ENCODE data around the gene RASSF6.
"Not testable (repeated sequence)": the region's sequence is repeated elsewhere in the genome, so short reads cannot be mapped to it uniquely, and the experiment has no call there.

RASSF6 gene

DNA sequence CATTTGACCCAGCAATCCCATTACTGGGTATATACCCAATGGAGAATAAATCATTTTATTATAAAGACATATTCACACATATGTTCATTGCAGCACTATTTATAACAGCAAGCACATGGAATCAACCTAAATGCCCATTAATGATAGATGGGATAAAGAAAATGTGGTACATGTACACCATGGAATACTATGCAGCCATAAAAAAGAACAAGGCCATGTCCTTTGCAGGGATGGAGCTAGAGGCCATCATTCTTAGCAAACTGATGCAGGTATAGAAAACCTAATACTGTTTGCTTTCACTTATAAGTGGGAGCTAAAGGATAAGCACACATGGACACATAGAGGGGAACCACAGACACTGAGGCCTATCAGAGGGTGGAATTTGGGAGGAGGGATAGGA is 22.6 kb downstream of the RASSF6 start:
- H3K9me3 Mint-ChIP-seq = no peaks in the 10 kb centered on the region
- no peaks in the 10 kb centered on the region for H3K36me3 Mint-ChIP-seq
- H3K4me1 Mint-ChIP-seq = no peaks in the 10 kb centered on the region
- H3K27ac Mint-ChIP-seq = no peak overlapping the region
- H3K4me3 Mint-ChIP-seq = no peak overlapping the region
- no peaks in the 10 kb centered on the region for H3K27me3 Mint-ChIP-seq

- H3K9me3 Mint-ChIP-seq, H3K4me3 Mint-ChIP-seq, H3K27me3 Mint-ChIP-seq, H3K4me1 Mint-ChIP-seq, H3K36me3 Mint-ChIP-seq, H3K27ac Mint-ChIP-seq: not testable (repeated sequence)
Observed at GRCh38 chr4:73597183-73597582, 23.1 kb downstream of the RASSF6 start.

DNA sequence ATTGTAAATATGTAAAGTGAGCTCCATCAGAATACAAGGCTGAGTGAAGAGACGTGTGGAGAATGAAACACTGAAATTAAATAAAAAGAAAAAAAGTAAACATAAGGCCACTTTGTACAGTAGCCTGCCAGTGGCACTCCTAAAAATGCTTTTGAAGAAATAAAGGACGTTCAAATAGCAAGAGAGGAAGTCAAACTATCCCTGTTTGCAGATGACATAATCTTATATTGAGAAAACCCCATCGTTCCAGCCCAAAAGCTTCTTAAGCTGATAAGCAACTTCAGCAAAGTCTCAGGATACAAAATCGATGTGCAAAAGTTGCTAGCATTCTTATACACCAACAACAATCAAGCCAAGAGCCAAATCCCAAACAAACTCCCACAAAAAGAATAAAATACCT is 24.2 kb downstream of the RASSF6 start:
- Mint-ChIP-seq H3K4me3 (no peak overlapping the region), H3K27ac (no peak overlapping the region), H3K36me3 (no peaks in the 10 kb centered on the region), H3K27me3 (no peaks in the 10 kb centered on the region), H3K9me3 (no peaks in the 10 kb centered on the region), H3K4me1 (no peaks in the 10 kb centered on the region)

- H3K27me3 Mint-ChIP-seq = no peaks in the 10 kb centered on the region
- H3K36me3 Mint-ChIP-seq = no peaks in the 10 kb centered on the region
- H3K4me1 Mint-ChIP-seq = no peaks in the 10 kb centered on the region
- no peaks in the 10 kb centered on the region for H3K9me3 Mint-ChIP-seq
- no peak overlapping the region for H3K4me3 Mint-ChIP-seq
- H3K27ac Mint-ChIP-seq = no peak overlapping the region
Observed at GRCh38 chr4:73593631-73594241, 26.5 kb downstream of the RASSF6 start.

GRCh38 chr4:73589887-73590801 is 30.1 kb downstream of the RASSF6 start:
- Mint-ChIP-seq H3K27me3 (no peaks in the 10 kb centered on the region), H3K36me3 (no peaks in the 10 kb centered on the region), H3K9me3 (no peaks in the 10 kb centered on the region), H3K27ac (no peak overlapping the region), H3K4me1 (no peaks in the 10 kb centered on the region), H3K4me3 (no peak overlapping the region)

DNA sequence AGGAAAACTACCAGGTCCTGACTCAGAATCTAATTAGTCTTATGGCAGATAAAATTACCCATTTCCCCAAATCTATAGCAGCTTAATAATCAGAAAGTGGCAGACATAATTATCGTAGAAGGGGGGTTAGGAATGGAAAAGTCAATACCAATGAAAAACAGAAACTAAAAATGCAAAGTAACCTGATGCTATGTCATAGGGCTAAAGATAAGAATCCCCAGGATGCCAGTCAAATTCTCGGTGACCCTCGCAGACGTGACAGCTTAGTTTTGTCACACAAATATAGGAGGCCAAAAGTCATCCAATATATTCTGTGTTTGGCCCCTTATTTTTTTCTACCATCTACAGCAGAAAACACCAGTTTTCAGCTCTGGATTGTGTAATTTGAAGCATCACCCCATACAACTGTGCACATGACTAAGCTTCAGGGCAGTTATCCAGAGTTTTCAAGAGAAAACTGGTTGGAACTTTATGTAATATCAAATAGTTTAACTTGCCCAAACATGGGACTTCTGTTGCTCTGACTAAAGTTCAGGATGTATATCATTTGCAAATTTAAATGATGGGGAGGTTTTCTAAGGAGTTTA is 30.9 kb downstream of the RASSF6 start:
- Mint-ChIP-seq H3K36me3 (no peaks in the 10 kb centered on the region), H3K9me3 (no peaks in the 10 kb centered on the region), H3K27me3 (no peaks in the 10 kb centered on the region), H3K27ac (no peak overlapping the region), H3K4me3 (no peak overlapping the region), H3K4me1 (no peaks in the 10 kb centered on the region)

- no peaks in the 10 kb centered on the region for H3K4me1 Mint-ChIP-seq
- no peak overlapping the region for H3K4me3 Mint-ChIP-seq
- no peaks in the 10 kb centered on the region for H3K27me3 Mint-ChIP-seq
- no peaks in the 10 kb centered on the region for H3K36me3 Mint-ChIP-seq
- H3K9me3 Mint-ChIP-seq = no peaks in the 10 kb centered on the region
- no peak overlapping the region for H3K27ac Mint-ChIP-seq
Observed at GRCh38 chr4:73588613-73589012, 31.6 kb downstream of the RASSF6 start.

GRCh38 chr4:73586666-73587065 is 33.6 kb downstream of the RASSF6 start:
- H3K9me3 Mint-ChIP-seq = no peaks in the 10 kb centered on the region
- H3K27me3 Mint-ChIP-seq = no peaks in the 10 kb centered on the region
- no peaks in the 10 kb centered on the region for H3K36me3 Mint-ChIP-seq
- H3K4me1 Mint-ChIP-seq = no peaks in the 10 kb centered on the region
- H3K27ac Mint-ChIP-seq = no peak overlapping the region
- H3K4me3 Mint-ChIP-seq = no peak overlapping the region

- H3K9me3 Mint-ChIP-seq = no peaks in the 10 kb centered on the region
- no peaks in the 10 kb centered on the region for H3K4me1 Mint-ChIP-seq
- no peaks in the 10 kb centered on the region for H3K27me3 Mint-ChIP-seq
- H3K27ac Mint-ChIP-seq = no peak overlapping the region
- H3K36me3 Mint-ChIP-seq = no peaks in the 10 kb centered on the region
- H3K4me3 Mint-ChIP-seq = no peak overlapping the region
Observed at GRCh38 chr4:73586040-73586439, 34.2 kb downstream of the RASSF6 start.

- Mint-ChIP-seq H3K27ac (no peak overlapping the region), H3K9me3 (no peaks in the 10 kb centered on the region), H3K27me3 (no peaks in the 10 kb centered on the region), H3K4me3 (no peak overlapping the region), H3K4me1 (no peaks in the 10 kb centered on the region), H3K36me3 (no peaks in the 10 kb centered on the region)
Observed at GRCh38 chr4:73585345-73585744, 34.9 kb downstream of the RASSF6 start.

DNA sequence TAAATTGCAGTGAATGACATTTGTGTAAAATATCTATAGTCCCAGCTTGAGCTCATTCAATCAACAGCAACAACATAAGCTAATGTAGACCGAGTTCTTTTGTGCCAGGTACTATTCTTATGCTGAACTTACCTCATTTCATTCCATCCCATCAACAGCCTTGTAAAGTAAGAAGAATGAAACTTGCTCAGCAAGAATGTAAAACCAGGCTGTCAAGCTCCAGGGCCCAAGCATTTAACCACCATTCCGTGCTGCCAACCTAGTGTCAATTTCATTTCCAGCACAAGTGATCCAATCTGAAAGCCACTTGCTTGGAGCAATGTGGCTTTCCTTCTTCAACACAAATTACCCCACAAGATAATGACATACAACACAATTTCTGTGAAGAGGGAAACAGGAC is 36.6 kb downstream of the RASSF6 start:
- Mint-ChIP-seq H3K27me3 (no peaks in the 10 kb centered on the region), H3K9me3 (no peaks in the 10 kb centered on the region), H3K4me3 (no peak overlapping the region), H3K36me3 (no peaks in the 10 kb centered on the region), H3K27ac (no peak overlapping the region), H3K4me1 (no peaks in the 10 kb centered on the region)

GRCh38 chr4:73577371-73577770 is 42.9 kb downstream of the RASSF6 start:
- Mint-ChIP-seq H3K4me1 (no peaks in the 10 kb centered on the region), H3K36me3 (no peaks in the 10 kb centered on the region), H3K9me3 (peaks cover 6% of the 10 kb centered on the region), H3K4me3 (no peak overlapping the region), H3K27ac (no peak overlapping the region), H3K27me3 (no peaks in the 10 kb centered on the region)

DNA sequence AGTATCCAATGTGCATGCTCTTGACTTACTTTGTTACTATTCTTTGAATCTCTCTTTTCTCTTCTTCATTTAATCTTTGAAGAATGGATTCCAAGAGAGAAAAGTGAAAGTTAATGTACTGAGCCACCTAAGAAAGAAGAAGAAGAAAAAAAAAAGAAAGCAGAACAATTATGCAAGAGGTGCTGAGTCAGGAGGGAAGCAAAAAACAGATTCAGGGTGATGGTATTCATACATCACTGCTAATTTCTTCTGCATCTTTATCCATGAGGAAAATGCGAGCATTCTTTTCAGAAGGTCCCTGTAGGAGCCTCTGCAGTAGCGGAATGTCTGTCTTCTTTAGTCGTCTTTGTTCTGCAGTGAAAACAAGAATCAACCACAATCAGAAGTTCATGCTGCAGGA is 43.9 kb downstream of the RASSF6 start:
- Mint-ChIP-seq H3K27ac (no peak overlapping the region), H3K4me1 (no peaks in the 10 kb centered on the region), H3K4me3 (no peak overlapping the region), H3K9me3 (peaks cover 6% of the 10 kb centered on the region), H3K36me3 (no peaks in the 10 kb centered on the region), H3K27me3 (no peaks in the 10 kb centered on the region)

DNA sequence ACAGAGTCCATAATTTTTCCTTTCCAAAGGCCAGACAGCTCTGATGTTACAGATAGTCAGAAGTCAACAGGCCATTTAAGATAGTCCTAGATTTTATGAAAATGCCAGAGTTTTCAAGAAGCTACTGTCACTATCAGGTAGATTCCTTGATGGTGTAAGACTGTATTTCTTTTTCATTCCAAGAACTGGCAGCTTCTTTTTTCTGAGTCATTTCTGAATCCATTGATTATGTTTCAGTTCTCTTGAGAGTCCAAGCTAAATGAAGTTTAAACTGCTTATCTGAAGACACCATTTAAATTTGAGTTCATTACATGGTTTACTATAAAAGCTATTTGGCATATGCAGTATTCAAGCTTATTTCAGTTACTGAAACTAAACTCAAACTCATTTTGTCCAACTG is 44.6 kb downstream of the RASSF6 start:
- Mint-ChIP-seq H3K27me3 (no peaks in the 10 kb centered on the region), H3K36me3 (no peaks in the 10 kb centered on the region), H3K4me1 (no peaks in the 10 kb centered on the region), H3K4me3 (no peak overlapping the region), H3K27ac (no peak overlapping the region), H3K9me3 (peaks cover 6% of the 10 kb centered on the region)

DNA sequence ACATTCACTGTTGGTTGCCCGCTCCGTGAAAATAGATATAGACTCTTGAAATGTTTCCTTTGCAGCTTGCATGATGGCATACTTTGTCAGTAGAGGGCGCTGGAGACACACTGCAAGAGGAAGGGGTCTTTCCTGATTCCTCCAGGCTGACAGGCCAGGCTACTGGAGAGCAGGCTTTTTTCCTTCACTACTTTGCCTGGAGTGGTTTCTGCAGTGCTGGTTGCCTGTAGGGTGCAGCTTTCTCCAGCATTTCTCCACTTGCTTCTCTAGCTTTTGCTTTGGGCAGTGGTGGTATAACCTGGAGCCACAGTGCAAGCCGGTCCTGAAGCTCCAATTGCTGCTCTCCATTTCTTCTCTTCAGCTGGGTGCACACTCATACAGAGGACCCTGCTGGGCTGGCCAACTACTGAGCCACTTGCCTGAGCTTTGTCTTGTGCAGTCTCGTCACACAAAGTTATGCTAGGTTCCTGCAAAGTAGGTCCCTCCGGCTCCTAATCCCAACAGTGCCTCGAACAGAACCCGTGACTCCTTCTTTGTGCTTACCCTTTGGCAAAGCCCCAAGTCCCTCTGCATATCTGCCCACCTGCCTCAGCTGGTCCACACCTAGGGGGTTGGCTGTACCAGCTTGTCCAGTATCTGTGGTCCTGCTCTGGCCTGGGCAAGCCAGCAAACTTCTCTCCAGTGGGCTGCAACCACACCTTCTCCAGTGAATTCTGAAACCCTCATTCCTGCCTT is 46.3 kb downstream of the RASSF6 start:
- H3K27me3 Mint-ChIP-seq = peaks cover 3% of the 10 kb centered on the region
- peaks cover 10% of the 10 kb centered on the region for H3K9me3 Mint-ChIP-seq
- H3K27ac Mint-ChIP-seq = no peak overlapping the region
- no peaks in the 10 kb centered on the region for H3K36me3 Mint-ChIP-seq
- no peak overlapping the region for H3K4me3 Mint-ChIP-seq
- no peaks in the 10 kb centered on the region for H3K4me1 Mint-ChIP-seq

GRCh38 chr4:73550865-73551264 is 69.4 kb downstream of the RASSF6 start:
- not testable (repeated sequence) for H3K4me3 Mint-ChIP-seq, H3K9me3 Mint-ChIP-seq, H3K36me3 Mint-ChIP-seq, H3K27ac Mint-ChIP-seq, H3K4me1 Mint-ChIP-seq, H3K27me3 Mint-ChIP-seq
